ENCODE results near the gene HOOK1. TPM values are rescaled to one million over a fixed set of nuclear protein-coding genes. Genes with fewer than 3 reads are reported as not detected.
"Not testable (repeated sequence)": the region's sequence is repeated elsewhere in the genome, so short reads cannot be mapped to it uniquely, and the experiment has no call there.

HOOK1 gene
- total and polyA plus RNA-seq, 2 of the 13 experiments (the other 11 are each of a cell fraction or from before 2014, with no cell fraction given), result 11.3 to 24.2 TPM

DNA sequence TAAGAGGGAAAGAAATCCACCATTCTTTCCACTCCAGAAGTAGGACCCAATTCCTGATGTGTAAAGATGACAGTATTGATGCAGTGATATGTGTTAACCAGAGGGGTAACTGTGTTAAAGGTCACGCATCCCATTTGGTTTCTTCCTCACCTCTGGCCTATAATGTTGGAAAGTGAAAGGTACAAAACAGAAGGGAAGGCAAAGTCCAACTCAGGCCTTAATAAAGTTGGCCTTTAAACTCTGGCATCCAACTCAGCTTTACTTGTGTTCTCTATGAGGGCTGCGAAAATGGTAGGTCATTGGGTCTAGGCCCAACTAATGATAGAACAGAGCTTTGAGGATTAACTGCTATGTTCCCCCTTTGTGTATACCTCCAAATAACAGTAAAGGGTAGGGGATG, 93.9 kb downstream of the HOOK1 start (continued):
- TF ChIP-seq PCBP1 (IDR thresholded peaks at IDR 0.05; ENCODE audit: borderline replicate concordance, low read depth, low read length) (no peak), ZXDC (CRISPR knock-in tag; IDR thresholded peaks at IDR 0.05) (no peak), NONO (IDR thresholded peaks at IDR 0.05) (no peak), NONO (CRISPR knock-in tag; conservative IDR thresholded peaks at IDR 0.05) (no peak), E2F5 (CRISPR knock-in tag; conservative IDR thresholded peaks at IDR 0.05) (no peak)

DNA sequence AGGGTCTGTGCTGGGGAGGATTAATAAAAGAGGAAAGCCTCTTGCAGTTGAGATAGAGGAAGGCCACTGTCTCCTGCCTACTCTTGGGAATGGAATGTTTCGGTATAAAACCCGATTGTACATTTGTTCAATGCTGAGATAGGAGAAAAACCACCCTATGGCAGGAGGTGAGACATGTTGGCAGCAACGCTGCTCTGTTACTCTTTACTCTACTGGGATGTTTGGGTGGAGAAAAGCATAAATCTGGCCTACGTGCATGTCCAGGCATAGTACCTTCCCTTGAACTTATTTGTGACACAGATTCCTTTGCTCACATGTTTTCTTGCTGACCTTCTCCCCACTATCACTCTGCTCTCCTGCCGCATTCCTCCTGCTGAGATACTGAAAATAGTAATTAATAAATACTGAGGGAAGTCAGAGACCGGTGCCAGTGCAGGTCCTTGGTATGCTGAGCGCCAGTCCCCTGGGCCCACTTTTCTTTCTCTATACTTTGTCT, 100.1 kb downstream of the HOOK1 start:
- H3K9me3 ChIP-seq (ENCODE audit: low read length); H3K36me3 ChIP-seq (replicated peaks in 1 of 2; ENCODE audit: control insufficient read depth in 1 of 2, insufficient read depth in 2 of 2, low read length in 2 of 2); H2AFZ ChIP-seq (ENCODE audit: low read length); DNase-seq (ENCODE audit: low spot score); POLR2A ChIA-PET; BruUV-seq (replicated peaks); H3K4me2 ChIP-seq (ENCODE audit: low read depth, low read length); ATAC-seq; in situ Hi-C loops (cut with HindIII; ENCODE audit: extremely low pct_ligation_motif_present, low pct_unique_long_range_greater_than_20kb); H4K20me1 ChIP-seq (ENCODE audit: insufficient read depth, low read length); H3K9ac ChIP-seq (ENCODE audit: insufficient read depth, low read depth, low read length); H3K79me2 ChIP-seq (ENCODE audit: insufficient read depth, low read length); FAIRE-seq; H3K27ac ChIP-seq (ENCODE audit: extremely low read length, insufficient read depth, low read length); intact Hi-C loops (cut with micrococcal nuclease; ENCODE audit: unreplicated experiment); CTCF ChIA-PET (ENCODE audit: low intra/inter-chr PET ratio, low total read pairs); H3K4me1 ChIP-seq (ENCODE audit: insufficient read depth, low read length); H3K27me3 ChIP-seq (ENCODE audit: control insufficient read depth in 1 of 2, insufficient read depth in 2 of 2, low read length in 2 of 2); H3K4me3 ChIP-seq (replicated peaks in 1 of 3; ENCODE audit: insufficient read depth in 1 of 3, low read depth in 2 of 3, low read length in 3 of 3): not testable (repeated sequence)
- WGBS (ENCODE audit: low lambda C conversion rate), result over 99% methylated on average over 7 of the region's 7 CpGs

Measured in HepG2 (cell line).